HepG2 (cell line): ENCODE data around the gene PREX1. TPM values are rescaled to one million over a fixed set of nuclear protein-coding genes. Genes with fewer than 3 reads are reported as not detected.

Experiments used
- MTA1 ChIP-seq: sonication (generic); formaldehyde crosslinking; IDR thresholded peaks from 2 replicates; pipeline ENCODE4 v1.4.0; 2020; ENCODE audit warnings: missing genetic modification reagents, mild to moderate bottlenecking, borderline replicate concordance
- NFKBIZ ChIP-seq: IDR thresholded peaks from 2 replicates; pipeline ENCODE4 v1.6.1; 2018; ENCODE audit warnings: missing genetic modification reagents, missing compliant biosample characterization
- SKI ChIP-seq: fragments of 450-650 bp; IDR thresholded peaks from one replicate; pipeline ENCODE4 v1.6.1; 2018; ENCODE audit warnings: mild to moderate bottlenecking; ENCODE audit not compliant: partially characterized antibody
- SOX5 ChIP-seq: IDR thresholded peaks from 2 replicates; pipeline ENCODE4 v1.6.1; 2016; ENCODE audit warnings: borderline replicate concordance
- YEATS4 ChIP-seq: sonication (generic); formaldehyde crosslinking; IDR thresholded peaks from 2 replicates; pipeline ENCODE4 v1.4.0; 2020; ENCODE audit warnings: missing genetic modification reagents, borderline replicate concordance
- ZBTB44 ChIP-seq: sonication (generic); formaldehyde crosslinking; IDR thresholded peaks from 2 replicates; pipeline ENCODE4 v1.4.0; 2020; ENCODE audit warnings: missing genetic modification reagents
- ZMYM2 ChIP-seq: sonication (generic); formaldehyde crosslinking; IDR thresholded peaks from 2 replicates; pipeline ENCODE4 v1.8.0; 2022; ENCODE audit warnings: mild to moderate bottlenecking, missing genetic modification reagents
- ZNF335 ChIP-seq: sonication (generic); formaldehyde crosslinking; IDR thresholded peaks from 2 replicates; pipeline ENCODE4 v1.4.0; 2020; ENCODE audit warnings: missing genetic modification reagents
- ZNF580 ChIP-seq: IDR thresholded peaks from 2 replicates; pipeline ENCODE4 v1.6.1; 2016; ENCODE audit warnings: low read depth, borderline replicate concordance
- ZNF652 ChIP-seq: IDR thresholded peaks from 2 replicates; pipeline ENCODE4 v1.6.1; 2016; ENCODE audit warnings: low read depth, borderline replicate concordance
- polyA plus RNA-seq, 8 experiments: library from polyadenylated mRNA; depleted of rRNA in 3 of 8; stranded (reverse) in 7 of 8; unstranded in 1 of 8; fragments of >200 nt; fragmentation: Illumina TruSeq in 4 of 8; extraction: Trizol in 4 of 8; gene quantifications; 2 replicates each; pipeline versions ENCODE4 v1.2.1 to v1.2.3, GENCODE V29; 2011 to 2016; ENCODE audit warnings: low read depth in 4 of 8, missing spikeins in 1 of 8, mixed read lengths in 1 of 8; ENCODE audit not compliant: insufficient read depth in 1 of 8
- total RNA-seq, 5 experiments: library from RNA; depleted of rRNA; stranded (reverse); fragments of >200 nt; fragmentation: Illumina TruSeq; extraction: Trizol; gene quantifications; 2 replicates each; pipeline ENCODE4 v1.2.3, GENCODE V29; 2016; ENCODE audit warnings: low read depth in 1 of 5
- TF ChIP-seq, protein P1 (sequence below): sonication (generic); formaldehyde crosslinking; IDR thresholded peaks from 2 replicates; pipeline ENCODE4 v1.9.0; 2021; ENCODE audit warnings: missing genetic modification reagents, borderline replicate concordance
- TF ChIP-seq, protein P2 (sequence below): sonication (generic); formaldehyde crosslinking; IDR thresholded peaks from 2 replicates; pipeline ENCODE4 v1.4.0; 2020; ENCODE audit warnings: missing genetic modification reagents
- TF ChIP-seq, protein P3 (sequence below), 2 experiments: fragments of 450-650 bp in 1 of 2; sonication (generic) in 1 of 2; formaldehyde crosslinking; IDR thresholded peaks; 2 replicates each; pipeline versions ENCODE4 v1.5.0 to v1.8.0; 2020 to 2022; ENCODE audit warnings: mild to moderate bottlenecking in 1 of 2, missing genetic modification reagents in 1 of 2

PREX1 gene
- total and polyA plus RNA-seq, 2 of the 13 experiments (the other 11 are each of a cell fraction or from before 2014, with no cell fraction given) = 0.02 to 0.04 TPM

GRCh38 chr20:48738399-48739304 is 89.1 kb downstream of the PREX1 start (continued):
- TF ChIP-seq MTA1 (CRISPR knock-in tag) = peak; percentile 61; the same call in 1 of the 2 replicates
- TF ChIP-seq, protein P1, sequence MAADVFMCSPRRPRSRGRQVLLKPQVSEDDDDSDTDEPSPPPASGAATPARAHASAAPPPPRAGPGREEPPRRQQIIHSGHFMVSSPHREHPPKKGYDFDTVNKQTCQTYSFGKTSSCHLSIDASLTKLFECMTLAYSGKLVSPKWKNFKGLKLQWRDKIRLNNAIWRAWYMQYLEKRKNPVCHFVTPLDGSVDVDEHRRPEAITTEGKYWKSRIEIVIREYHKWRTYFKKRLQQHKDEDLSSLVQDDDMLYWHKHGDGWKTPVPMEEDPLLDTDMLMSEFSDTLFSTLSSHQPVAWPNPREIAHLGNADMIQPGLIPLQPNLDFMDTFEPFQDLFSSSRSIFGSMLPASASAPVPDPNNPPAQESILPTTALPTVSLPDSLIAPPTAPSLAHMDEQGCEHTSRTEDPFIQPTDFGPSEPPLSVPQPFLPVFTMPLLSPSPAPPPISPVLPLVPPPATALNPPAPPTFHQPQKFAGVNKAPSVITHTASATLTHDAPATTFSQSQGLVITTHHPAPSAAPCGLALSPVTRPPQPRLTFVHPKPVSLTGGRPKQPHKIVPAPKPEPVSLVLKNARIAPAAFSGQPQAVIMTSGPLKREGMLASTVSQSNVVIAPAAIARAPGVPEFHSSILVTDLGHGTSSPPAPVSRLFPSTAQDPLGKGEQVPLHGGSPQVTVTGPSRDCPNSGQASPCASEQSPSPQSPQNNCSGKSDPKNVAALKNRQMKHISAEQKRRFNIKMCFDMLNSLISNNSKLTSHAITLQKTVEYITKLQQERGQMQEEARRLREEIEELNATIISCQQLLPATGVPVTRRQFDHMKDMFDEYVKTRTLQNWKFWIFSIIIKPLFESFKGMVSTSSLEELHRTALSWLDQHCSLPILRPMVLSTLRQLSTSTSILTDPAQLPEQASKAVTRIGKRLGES (CRISPR knock-in tag) = no peak
- no peak for TF ChIP-seq ZBTB44
- TF ChIP-seq, protein P2, sequence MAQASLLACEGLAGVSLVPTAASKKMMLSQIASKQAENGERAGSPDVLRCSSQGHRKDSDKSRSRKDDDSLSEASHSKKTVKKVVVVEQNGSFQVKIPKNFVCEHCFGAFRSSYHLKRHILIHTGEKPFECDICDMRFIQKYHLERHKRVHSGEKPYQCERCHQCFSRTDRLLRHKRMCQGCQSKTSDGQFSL (CRISPR knock-in tag) = 0 out of 2 replicates have a peak, but pooled peaks have one; percentile 23
- no peak for TF ChIP-seq SKI
- TF ChIP-seq, protein P3, sequence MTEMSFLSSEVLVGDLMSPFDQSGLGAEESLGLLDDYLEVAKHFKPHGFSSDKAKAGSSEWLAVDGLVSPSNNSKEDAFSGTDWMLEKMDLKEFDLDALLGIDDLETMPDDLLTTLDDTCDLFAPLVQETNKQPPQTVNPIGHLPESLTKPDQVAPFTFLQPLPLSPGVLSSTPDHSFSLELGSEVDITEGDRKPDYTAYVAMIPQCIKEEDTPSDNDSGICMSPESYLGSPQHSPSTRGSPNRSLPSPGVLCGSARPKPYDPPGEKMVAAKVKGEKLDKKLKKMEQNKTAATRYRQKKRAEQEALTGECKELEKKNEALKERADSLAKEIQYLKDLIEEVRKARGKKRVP (CRISPR knock-in tag; IDR thresholded peaks at IDR 0.05) = no peak
- no peak; the same call in 1 of the 2 replicates for TF ChIP-seq ZNF580 (CRISPR knock-in tag)
- TF ChIP-seq SOX5 = peak; percentile 49; the same call in 1 of the 2 replicates
- TF ChIP-seq NFKBIZ (CRISPR knock-in tag) = no peak
- no peak for TF ChIP-seq YEATS4
- no peak for TF ChIP-seq ZMYM2 (CRISPR knock-in tag)
- no peak for TF ChIP-seq ZNF652
- TF ChIP-seq ZNF335 (CRISPR knock-in tag) = no peak
